Smooth muscle cell (in vitro differentiated cells): ENCODE data around the gene SLC25A5. TPM values are rescaled to one million over a fixed set of nuclear protein-coding genes. Genes with fewer than 3 reads are reported as not detected.
A peak's percentile ranks its signal among the peaks of the same experiment; 100 is the strongest.
"Not testable (repeated sequence)": the region's sequence is repeated elsewhere in the genome, so short reads cannot be mapped to it uniquely, and the experiment has no call there.

Experiments used
- DNase-seq: peaks from one replicate; lab custom pipeline; 2025; ENCODE audit not compliant: unreplicated experiment; lab: John Stamatoyannopoulos, UW
- H2AFZ ChIP-seq: fragments of 200-600 bp; sonication (generic); 2 replicates; pipeline ENCODE4 v1.6.0; 2016; ENCODE audit warnings: antibody characterized with exemption, low read depth, mild to moderate bottlenecking
- H3F3A ChIP-seq: fragments of 200-600 bp; sonication (generic); 2 replicates; pipeline ENCODE4 v1.6.0; 2017; ENCODE audit warnings: antibody characterized with exemption, low read depth
- H3K27ac ChIP-seq: fragments of 200-600 bp; sonication (generic); 2 replicates; pipeline ENCODE4 v1.5.1; 2016; ENCODE audit warnings: low read depth, mild to moderate bottlenecking
- H3K27me3 ChIP-seq: fragments of 200-600 bp; sonication (generic); 2 replicates; pipeline ENCODE4 v1.6.1; 2016; ENCODE audit warnings: low read depth, mild to moderate bottlenecking
- H3K36me3 ChIP-seq: fragments of 200-600 bp; sonication (generic); 2 replicates; pipeline ENCODE4 v1.5.1; 2016; ENCODE audit warnings: low read depth
- H3K4me1 ChIP-seq: fragments of 200-600 bp; sonication (generic); 2 replicates; pipeline ENCODE4 v1.5.1; 2016; ENCODE audit warnings: low read depth
- H3K4me2 ChIP-seq: fragments of 200-600 bp; sonication (generic); 2 replicates; pipeline ENCODE4 v1.6.0; 2016; ENCODE audit warnings: mild to moderate bottlenecking
- H3K4me3 ChIP-seq: fragments of 200-600 bp; sonication (generic); 2 replicates; pipeline ENCODE4 v1.5.1; 2016; ENCODE audit warnings: mild to moderate bottlenecking
- H3K79me2 ChIP-seq: fragments of 200-600 bp; sonication (generic); 2 replicates; pipeline ENCODE4 v1.6.0; 2016; ENCODE audit warnings: low read depth, mild to moderate bottlenecking
- H3K9ac ChIP-seq: fragments of 200-600 bp; sonication (generic); 2 replicates; pipeline ENCODE4 v1.6.0; 2016; ENCODE audit warnings: low read depth
- H3K9me3 ChIP-seq: fragments of 200-600 bp; sonication (generic); replicated peaks from 2 replicates; pipeline ENCODE4 v1.5.1; 2016; ENCODE audit warnings: low read depth
- H4K20me1 ChIP-seq: fragments of 200-600 bp; sonication (generic); 2 replicates; pipeline ENCODE4 v1.6.0; 2016; ENCODE audit warnings: low read depth
- CTCF ChIP-seq: fragments of 200-600 bp; sonication (generic); IDR thresholded peaks from 2 replicates; pipeline ENCODE4 v1.5.1; 2017; ENCODE audit warnings: borderline replicate concordance, mild to moderate bottlenecking, antibody characterized with exemption; ENCODE audit not compliant: insufficient read depth, poor library complexity, severe bottlenecking
- WGBS: methylation state at CpG from one replicate; pipeline ENCODE4 v1.1.7; 2016; ENCODE audit warnings: low lambda C conversion rate; 5-methylcytosine and 5-hydroxymethylcytosine counted together
- polyA plus RNA-seq: library from polyadenylated mRNA; unstranded; fragments of >200 nt; fragmentation: Nextera tagmentation; extraction: Ambion mirVana; gene quantifications from 2 replicates; pipeline ENCODE4 v1.2.1, GENCODE V29; 2016
- total RNA-seq: library from RNA; depleted of rRNA; stranded (reverse); fragments of >200 nt; gene quantifications from 2 replicates; pipeline ENCODE4 v1.2.3, GENCODE V29; 2014

Gene SLC25A5
- total and polyA plus RNA-seq, 2 experiments from 2014 or later: 112 to 155 TPM

- peak overlapping the region; percentile 82 for H3K4me2 ChIP-seq
- no peaks in the 10 kb centered on the region for H3F3A ChIP-seq
- 48% methylated on average over 48 of the region's 48 CpGs for WGBS
- no peaks in the 10 kb centered on the region for H3K9me3 ChIP-seq
- no peaks in the 10 kb centered on the region for H4K20me1 ChIP-seq
- no peaks in the 10 kb centered on the region for H3K4me1 ChIP-seq
- H3K36me3 ChIP-seq: no peaks in the 10 kb centered on the region
- DNase-seq: peak; percentile 5
- no peak overlapping the region for H3K27ac ChIP-seq
- no peaks in the 10 kb centered on the region for H3K79me2 ChIP-seq
- peak; percentile 43 for TF ChIP-seq CTCF
- peak overlapping the region; percentile 40 for H3K4me3 ChIP-seq
- no peak overlapping the region for H3K9ac ChIP-seq
- H2AFZ ChIP-seq: peak overlapping the region; percentile 15
- no peaks in the 10 kb centered on the region for H3K27me3 ChIP-seq
Observed at GRCh38 chrX:119482481-119483480, 14.5 kb downstream of the SLC25A5 start.

GRCh38 chrX:119486745-119487144 is 18.5 kb downstream of the SLC25A5 start:
- no peaks in the 10 kb centered on the region for H3K36me3 ChIP-seq
- no peak overlapping the region for H2AFZ ChIP-seq
- no peak overlapping the region for H3K9ac ChIP-seq
- TF ChIP-seq CTCF: no peak
- no peaks in the 10 kb centered on the region for H3K79me2 ChIP-seq
- no peaks in the 10 kb centered on the region for H3F3A ChIP-seq
- 62% methylated on average over 11 of the region's 11 CpGs for WGBS
- no peaks in the 10 kb centered on the region for H4K20me1 ChIP-seq
- H3K4me2 ChIP-seq: no peak overlapping the region
- H3K27me3 ChIP-seq: no peaks in the 10 kb centered on the region
- H3K4me1 ChIP-seq: no peaks in the 10 kb centered on the region
- no peaks in the 10 kb centered on the region for H3K9me3 ChIP-seq
- no peak overlapping the region for H3K4me3 ChIP-seq
- no peak for DNase-seq
- H3K27ac ChIP-seq: no peak overlapping the region

- not testable (repeated sequence) for H2AFZ ChIP-seq, H3K27me3 ChIP-seq, H3K4me3 ChIP-seq, H3K9ac ChIP-seq, H3K4me2 ChIP-seq, H3K4me1 ChIP-seq, DNase-seq, H3K9me3 ChIP-seq, H3K79me2 ChIP-seq, H4K20me1 ChIP-seq, H3F3A ChIP-seq, H3K27ac ChIP-seq, H3K36me3 ChIP-seq
- 95% methylated on average over 22 of the region's 24 CpGs for WGBS
Observed at GRCh38 chrX:119487766-119488165, 19.5 kb downstream of the SLC25A5 start.

GRCh38 chrX:119488749-119489148 is 20.5 kb downstream of the SLC25A5 start:
- Histone ChIP-seq H3K4me2 (no peak overlapping the region), H3K9ac (no peak overlapping the region), H3K36me3 (no peaks in the 10 kb centered on the region), H3F3A (no peaks in the 10 kb centered on the region), H4K20me1 (no peaks in the 10 kb centered on the region), H3K9me3 (no peaks in the 10 kb centered on the region), H3K27me3 (no peaks in the 10 kb centered on the region), H2AFZ (no peak overlapping the region), H3K79me2 (no peaks in the 10 kb centered on the region), H3K27ac (no peak overlapping the region), H3K4me3 (no peak overlapping the region), H3K4me1 (no peaks in the 10 kb centered on the region)
- WGBS: 49% methylated on average over 8 of the region's 8 CpGs
- TF ChIP-seq CTCF: peak; percentile 55
- DNase-seq: no peak
